Measurements from ENCODE around the gene BCCIP. TPM values are rescaled to one million over a fixed set of nuclear protein-coding genes. Genes with fewer than 3 reads are reported as not detected.

BCCIP gene
- total and polyA plus RNA-seq, 2 of the 8 experiments (the other 6 are each of a cell fraction or from before 2014, with no cell fraction given) = 33.9 to 120 TPM

GRCh38 chr10:125871338-125871737, 48.0 kb downstream of the BCCIP start:
- Histone ChIP-seq H3K9ac (replicated peaks in 1 of 4; ENCODE audit: extremely low read depth in 1 of 4, low read depth in 3 of 4, low read length in 3 of 4) (no peak overlapping the region), H3K79me2 (ENCODE audit: control insufficient read depth in 1 of 2, insufficient read depth in 2 of 2, low read length in 2 of 2) (no peaks in the 10 kb centered on the region), H3K79me1 (ENCODE audit: low read depth, low read length) (no peaks in the 10 kb centered on the region), H3K27me3 (replicated peaks in 1 of 4; ENCODE audit: control insufficient read depth in 3 of 4, extremely low read depth in 1 of 4, insufficient read depth in 3 of 4, low read length in 3 of 4) (no peaks in the 10 kb centered on the region), H3K4me2 (ENCODE audit: insufficient read depth in 1 of 2, low read depth in 2 of 2, low read length in 2 of 2) (no peak overlapping the region), H4K5ac (ENCODE audit: insufficient read length, low read depth, low read length) (no peak overlapping the region), H2BK15ac (ENCODE audit: low read length) (no peak overlapping the region), H2AK5ac (ENCODE audit: low read depth, low read length) (no peak overlapping the region), H2AFZ (ENCODE audit: low read length) (no peak overlapping the region), H3K9me3 (ENCODE audit: insufficient read depth in 2 of 2, low read depth in 1 of 2, low read length in 1 of 2) (peaks cover 8 to 11% of the 10 kb centered on the region in 2 experiments), H3K23me2 (ENCODE audit: low read depth, low read length) (no peaks in the 10 kb centered on the region), H2BK120ac (replicated peaks; ENCODE audit: low read depth, low read length) (no peak overlapping the region), H4K20me1 (replicated peaks in 1 of 2; ENCODE audit: control insufficient read depth in 1 of 2, insufficient read depth in 2 of 2, low read length in 2 of 2) (peaks cover 0 to 2% of the 10 kb centered on the region in 2 experiments), H4K8ac (ENCODE audit: extremely low read depth, insufficient read depth, low read length) (no peak overlapping the region), H2BK12ac (ENCODE audit: low read depth, low read length) (no peak overlapping the region), H3K56ac (replicated peaks; ENCODE audit: insufficient read length, low read depth, low read length) (no peak overlapping the region), H3K36me3 (ENCODE audit: control insufficient read depth in 2 of 4, insufficient read depth in 4 of 4, low read length in 3 of 4) (peaks cover 0 to 17% (median 2%) of the 10 kb centered on the region in 4 experiments; a peak in 5 of 8 replicates), H3K14ac (ENCODE audit: insufficient read length) (no peak overlapping the region), H2BK5ac (ENCODE audit: low read depth, low read length) (no peak overlapping the region), H3K4me1 (replicated peaks in 1 of 4; ENCODE audit: control insufficient read depth in 3 of 4, insufficient read depth in 4 of 4, low read length in 3 of 4) (no peaks in the 10 kb centered on the region), H3K18ac (ENCODE audit: extremely low read depth, low read length) (no peak overlapping the region), H3K27ac (ENCODE audit: low read depth, low read length) (no peak overlapping the region), H3K23ac (ENCODE audit: insufficient read length) (no peak overlapping the region), H3K4me3 (ENCODE audit: extremely low read depth in 1 of 4, insufficient read depth in 2 of 4, low read depth in 3 of 4, low read length in 4 of 4) (no peak overlapping the region), H2BK20ac (ENCODE audit: low read length) (no peak overlapping the region), H4K91ac (replicated peaks; ENCODE audit: insufficient read length, low read length) (no peak overlapping the region), H3K4ac (replicated peaks; ENCODE audit: insufficient read length, low read depth, low read length) (no peak overlapping the region)
- CTCF ChIA-PET (ENCODE audit: partially characterized antibody) = interaction anchor here (1.8 kb wide), 1 partner anchor 109 kb away, joined by 4 read pairs; no protein-coding TSS in a partner anchor
- FAIRE-seq (no peak), DNase-seq (ENCODE audit: low read depth in 1 of 2, low spot score in 2 of 2) (no peak)
- WGBS, 2 experiments (ENCODE audit: extremely low coverage in 1 of 2, insufficient coverage in 1 of 2, insufficient read length in 1 of 2, insufficient replicate concordance in 2 of 2, low coverage in 1 of 2, low lambda C conversion rate in 2 of 2, missing lambda C conversion rate in 1 of 2) = 86% methylated on average over 4 of the region's 4 CpGs; no CpG with 5 or more reads in 1 of the 2 experiments
- POLR2A ChIA-PET (ENCODE audit: partially characterized antibody) = interaction anchor here (0.9 kb wide), 1 partner anchor 18 kb away, joined by 3 read pairs; no protein-coding TSS in a partner anchor
- TF ChIP-seq JUN (IDR thresholded peaks at IDR 0.05; ENCODE audit: low read depth, low read length) (no peak), TAF1 (IDR thresholded peaks at IDR 0.05; ENCODE audit: low read depth, low read length) (no peak), CBX8 (IDR thresholded peaks at IDR 0.05; ENCODE audit: borderline replicate concordance, low read depth, low read length) (no peak), KDM1A (IDR thresholded peaks at IDR 0.05; ENCODE audit: borderline replicate concordance, low read length) (no peak), POLR2A (IDR thresholded peaks at IDR 0.05; ENCODE audit: control extremely low read depth in 1 of 2, low read depth in 2 of 2, low read length in 2 of 2) (no peak), RNF2 (IDR thresholded peaks at IDR 0.05; ENCODE audit: borderline replicate concordance, low read depth, low read length, missing control alignments, poor library complexity, severe bottlenecking) (no peak), SP2 (IDR thresholded peaks at IDR 0.05; ENCODE audit: low read length) (no peak), BACH1 (IDR thresholded peaks at IDR 0.05; ENCODE audit: low read length) (no peak), CREB1 (IDR thresholded peaks at IDR 0.05) (no peak), TCF12 (IDR thresholded peaks at IDR 0.05; ENCODE audit: low read depth, low read length) (no peak), TAF7 (optimal IDR thresholded peaks at IDR 0.05; ENCODE audit: borderline replicate concordance, low read depth, low read length) (no peak), SIX5 (IDR thresholded peaks at IDR 0.05; ENCODE audit: low read depth, low read length) (no peak)
- TF ChIP-seq, protein P1, sequence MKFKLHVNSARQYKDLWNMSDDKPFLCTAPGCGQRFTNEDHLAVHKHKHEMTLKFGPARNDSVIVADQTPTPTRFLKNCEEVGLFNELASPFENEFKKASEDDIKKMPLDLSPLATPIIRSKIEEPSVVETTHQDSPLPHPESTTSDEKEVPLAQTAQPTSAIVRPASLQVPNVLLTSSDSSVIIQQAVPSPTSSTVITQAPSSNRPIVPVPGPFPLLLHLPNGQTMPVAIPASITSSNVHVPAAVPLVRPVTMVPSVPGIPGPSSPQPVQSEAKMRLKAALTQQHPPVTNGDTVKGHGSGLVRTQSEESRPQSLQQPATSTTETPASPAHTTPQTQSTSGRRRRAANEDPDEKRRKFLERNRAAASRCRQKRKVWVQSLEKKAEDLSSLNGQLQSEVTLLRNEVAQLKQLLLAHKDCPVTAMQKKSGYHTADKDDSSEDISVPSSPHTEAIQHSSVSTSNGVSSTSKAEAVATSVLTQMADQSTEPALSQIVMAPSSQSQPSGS (IDR thresholded peaks at IDR 0.05; ENCODE audit: low read length) = no peak

Measured in H1 (cell line).